ENCODE measurements around the gene TCN2.
"Not testable (repeated sequence)": the region's sequence is repeated elsewhere in the genome, so short reads cannot be mapped to it uniquely, and the experiment has no call there.

TCN2 gene

DNA sequence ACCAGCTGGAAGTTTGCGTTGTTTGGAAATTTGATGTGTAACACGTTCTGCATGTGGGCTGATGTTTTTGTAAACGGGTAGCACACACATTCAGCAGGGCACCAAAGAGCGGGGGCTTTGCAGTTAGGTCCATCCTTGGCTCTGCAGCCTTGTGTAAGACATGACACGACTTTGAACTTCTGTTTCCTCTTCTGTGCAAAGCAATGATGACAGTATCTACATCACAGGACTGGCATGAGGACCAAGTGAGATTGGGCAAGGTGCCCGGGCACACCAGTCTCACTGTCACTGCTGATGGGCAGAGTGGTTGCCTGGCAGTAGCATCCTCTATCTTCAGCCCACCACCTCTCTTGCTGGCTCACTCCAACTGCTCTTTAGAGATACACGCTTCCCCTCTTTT, 3.3 kb downstream of the TCN2 start:
- DNase-seq (ENCODE audit: low read depth in 2 of 2): no peak

DNA sequence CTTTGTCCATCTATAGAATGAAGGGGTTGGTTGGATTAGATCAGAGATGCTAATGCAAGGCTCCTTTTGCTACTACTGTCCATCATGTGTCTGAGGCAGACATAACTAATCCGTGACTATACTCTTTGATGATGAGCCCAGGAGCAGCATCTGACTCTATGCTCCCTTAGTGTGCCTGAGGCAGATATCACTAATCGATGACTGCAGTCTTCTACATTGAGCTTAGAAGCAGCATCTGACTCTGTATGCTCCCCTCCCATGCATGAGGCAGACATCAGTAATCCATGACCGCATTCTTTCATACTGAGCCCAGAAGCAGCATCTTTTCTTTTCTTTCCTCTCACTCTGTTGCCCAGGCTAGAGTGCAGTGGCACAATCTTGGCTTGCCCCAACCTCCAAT, 4.2 kb downstream of the TCN2 start:
- DNase-seq (ENCODE audit: low read depth in 2 of 2): no peak

DNA sequence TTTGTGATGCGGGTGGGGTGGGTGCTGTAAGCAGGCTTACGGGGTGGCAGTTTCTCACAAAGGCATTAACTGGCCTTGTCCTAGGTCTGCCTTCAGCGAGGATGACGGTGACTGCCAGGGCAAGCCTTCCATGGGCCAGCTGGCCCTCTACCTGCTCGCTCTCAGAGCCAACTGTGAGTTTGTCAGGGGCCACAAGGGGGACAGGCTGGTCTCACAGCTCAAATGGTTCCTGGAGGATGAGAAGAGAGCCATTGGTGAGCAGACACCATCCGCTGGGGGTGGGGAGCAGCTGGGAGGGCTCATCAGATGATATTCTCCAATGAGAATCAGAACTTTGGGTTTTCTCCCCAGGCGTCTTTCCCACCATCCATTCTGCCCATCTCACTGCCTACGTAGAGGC, 5.8 kb downstream of the TCN2 start:
- DNase-seq (ENCODE audit: low read depth in 2 of 2): no peak

DNA sequence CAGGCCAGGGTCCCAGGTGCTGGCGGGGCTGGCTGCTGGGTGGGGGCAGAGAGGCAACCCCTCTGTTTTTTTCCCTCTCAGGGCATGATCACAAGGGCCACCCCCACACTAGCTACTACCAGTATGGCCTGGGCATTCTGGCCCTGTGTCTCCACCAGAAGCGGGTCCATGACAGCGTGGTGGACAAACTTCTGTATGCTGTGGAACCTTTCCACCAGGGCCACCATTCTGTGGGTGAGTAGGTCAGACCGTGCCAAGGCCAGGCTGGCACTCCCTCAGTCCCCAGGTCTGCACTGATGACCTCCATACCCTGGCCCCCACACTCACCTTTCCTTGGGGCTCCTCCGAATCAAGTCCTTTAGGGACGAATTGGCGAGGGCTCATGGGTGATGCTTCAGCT, 7.3 kb downstream of the TCN2 start:
- no peak for DNase-seq (ENCODE audit: low read depth in 2 of 2)

DNA sequence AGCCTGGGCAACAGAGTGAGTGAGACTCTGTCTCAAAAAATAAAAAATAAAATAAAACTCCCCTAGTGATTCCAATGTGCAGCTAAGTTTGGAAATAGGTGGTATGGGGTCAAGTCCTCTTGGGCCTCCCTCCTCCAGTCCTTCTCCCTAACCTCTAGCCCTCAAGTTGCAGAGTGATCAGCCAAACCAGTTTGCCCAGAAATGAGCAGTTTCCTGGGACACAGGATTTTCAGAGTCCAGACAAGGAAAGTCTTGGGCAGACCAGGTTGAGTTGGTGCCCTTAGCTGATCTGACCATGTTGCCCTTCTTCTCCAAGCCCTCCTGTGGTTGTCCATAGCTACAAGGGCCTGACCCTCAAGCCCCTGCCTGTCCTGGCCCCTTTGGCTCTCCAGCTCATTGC, 7.9 kb downstream of the TCN2 start:
- DNase-seq (ENCODE audit: low read depth in 2 of 2): no peak

DNA sequence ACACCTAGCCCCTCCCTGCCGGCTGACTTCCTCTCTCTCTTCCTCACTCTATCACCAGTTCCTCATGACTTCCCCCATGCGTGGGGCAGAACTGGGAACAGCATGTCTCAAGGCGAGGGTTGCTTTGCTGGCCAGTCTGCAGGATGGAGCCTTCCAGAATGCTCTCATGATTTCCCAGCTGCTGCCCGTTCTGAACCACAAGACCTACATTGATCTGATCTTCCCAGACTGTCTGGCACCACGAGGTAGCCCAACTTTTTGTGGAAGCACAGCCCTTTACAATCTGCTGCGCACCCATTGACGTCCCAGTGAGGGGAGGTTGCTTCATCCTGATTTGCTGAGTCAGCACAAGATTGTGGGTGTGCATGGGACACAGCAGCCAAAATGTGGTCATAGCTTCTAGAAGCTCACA, 8.6 kb downstream of the TCN2 start:
- DNase-seq (ENCODE audit: low read depth in 2 of 2): no peak

DNA sequence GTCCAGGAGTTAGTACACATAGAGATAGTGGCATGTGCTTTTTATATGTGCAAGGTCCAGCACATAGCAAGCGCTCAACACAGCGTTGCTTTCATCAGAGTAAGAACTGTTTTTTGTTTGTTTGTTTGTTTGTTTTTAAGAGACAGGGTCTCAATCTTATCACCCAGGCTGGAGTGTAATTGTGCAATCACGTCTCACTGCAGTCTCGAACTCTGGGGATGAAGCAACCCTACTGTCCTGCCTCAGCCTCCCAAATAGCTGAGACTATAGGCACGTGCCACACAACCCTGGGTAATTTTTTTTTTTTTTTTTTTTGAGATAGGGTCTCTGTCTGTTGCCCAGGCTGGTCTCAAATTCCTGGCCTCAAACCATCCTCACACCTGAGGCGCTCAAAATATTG, 10.8 kb downstream of the TCN2 start:
- DNase-seq (ENCODE audit: low read depth in 2 of 2): no peak

DNA sequence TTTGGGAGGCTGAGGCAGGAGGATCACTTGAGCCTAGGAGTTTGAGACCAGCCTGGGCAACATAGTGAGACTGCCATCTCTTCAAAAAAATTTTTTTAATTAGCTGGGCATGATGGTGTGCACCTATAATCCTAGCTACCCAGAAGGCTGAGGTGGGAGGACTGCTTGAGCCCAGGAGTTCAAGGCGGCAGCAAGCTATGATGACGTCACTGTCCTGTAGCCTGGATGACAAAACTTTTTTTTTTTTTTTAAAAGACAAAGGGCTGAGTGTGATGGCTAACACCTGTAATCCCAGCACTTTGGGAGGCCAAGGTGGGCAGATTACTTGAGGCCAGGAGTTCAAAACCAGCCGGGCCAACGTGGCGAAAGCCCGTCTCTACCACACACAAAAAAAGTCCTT, 12.9 kb downstream of the TCN2 start:
- DNase-seq (ENCODE audit: low read depth in 2 of 2): not testable (repeated sequence)

DNA sequence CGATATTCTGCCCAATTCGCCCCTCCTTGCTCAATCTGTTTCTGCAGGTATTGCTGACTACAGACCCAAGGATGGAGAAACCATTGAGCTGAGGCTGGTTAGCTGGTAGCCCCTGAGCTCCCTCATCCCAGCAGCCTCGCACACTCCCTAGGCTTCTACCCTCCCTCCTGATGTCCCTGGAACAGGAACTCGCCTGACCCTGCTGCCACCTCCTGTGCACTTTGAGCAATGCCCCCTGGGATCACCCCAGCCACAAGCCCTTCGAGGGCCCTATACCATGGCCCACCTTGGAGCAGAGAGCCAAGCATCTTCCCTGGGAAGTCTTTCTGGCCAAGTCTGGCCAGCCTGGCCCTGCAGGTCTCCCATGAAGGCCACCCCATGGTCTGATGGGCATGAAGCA, 19.4 kb downstream of the TCN2 start:
- no peak for DNase-seq (ENCODE audit: low read depth in 2 of 2)

DNA sequence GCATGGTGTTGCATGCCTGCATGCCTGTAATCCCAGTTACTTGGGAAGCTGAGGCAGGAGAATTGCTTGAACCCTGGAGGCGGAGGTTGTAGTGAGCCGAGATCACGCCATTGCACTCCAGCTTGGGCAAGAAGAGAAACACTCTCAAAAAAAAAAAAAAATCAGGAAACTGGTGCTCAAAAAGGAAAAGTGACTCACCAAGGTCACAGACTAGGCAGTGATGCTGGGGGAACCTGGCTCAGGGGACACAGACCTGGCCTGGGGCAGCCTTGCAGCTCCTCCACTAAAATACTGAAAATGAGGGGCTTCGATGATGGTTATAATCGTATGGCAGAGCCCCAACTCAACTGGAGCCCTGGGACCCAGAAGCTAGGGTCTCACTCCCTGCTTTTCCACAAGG, 20.5 kb downstream of the TCN2 start:
- no peak for DNase-seq (ENCODE audit: low read depth in 2 of 2)

DNA sequence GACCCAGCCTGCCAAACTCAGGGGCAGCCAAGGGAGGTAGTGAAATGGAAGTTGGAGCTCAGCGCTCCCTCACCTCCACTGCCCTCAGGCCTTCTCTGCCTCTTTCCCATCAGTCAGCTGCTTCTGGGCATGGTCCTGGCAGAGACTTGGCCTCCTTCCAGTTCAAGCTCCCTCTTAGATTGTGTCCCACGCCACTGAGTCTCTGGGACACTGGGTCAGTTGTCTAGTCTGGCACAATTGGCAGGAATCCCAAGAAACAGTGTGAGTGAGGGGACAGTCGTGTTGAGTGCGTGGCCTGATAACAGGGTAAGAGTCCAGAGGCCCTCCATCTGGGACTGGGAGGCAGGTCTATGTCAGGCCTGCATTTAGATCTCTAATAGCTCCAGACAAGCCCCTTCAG, 21.5 kb downstream of the TCN2 start:
- DNase-seq (ENCODE audit: low read depth in 2 of 2): no peak

DNA sequence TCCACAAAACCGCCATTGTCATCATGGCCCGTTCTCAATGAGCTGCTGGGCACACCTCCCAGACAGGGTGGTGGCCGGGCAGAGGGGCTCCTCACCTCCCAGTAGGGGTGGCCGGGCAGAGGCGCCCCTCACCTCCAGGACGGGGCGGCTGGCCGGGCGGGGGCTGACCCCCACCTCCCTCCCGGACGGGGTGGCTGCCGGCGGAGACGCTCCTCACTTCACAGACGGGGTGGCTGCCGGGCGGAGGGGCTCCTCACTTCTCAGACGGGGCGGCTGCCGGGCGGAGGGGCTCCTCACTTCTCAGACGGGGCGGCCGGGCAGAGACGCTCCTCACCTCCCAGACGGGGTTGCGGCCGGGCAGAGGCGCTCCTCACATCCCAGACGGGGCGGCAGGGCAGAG, 24.5 kb downstream of the TCN2 start:
- not testable (repeated sequence) for DNase-seq (ENCODE audit: low read depth in 2 of 2)

DNA sequence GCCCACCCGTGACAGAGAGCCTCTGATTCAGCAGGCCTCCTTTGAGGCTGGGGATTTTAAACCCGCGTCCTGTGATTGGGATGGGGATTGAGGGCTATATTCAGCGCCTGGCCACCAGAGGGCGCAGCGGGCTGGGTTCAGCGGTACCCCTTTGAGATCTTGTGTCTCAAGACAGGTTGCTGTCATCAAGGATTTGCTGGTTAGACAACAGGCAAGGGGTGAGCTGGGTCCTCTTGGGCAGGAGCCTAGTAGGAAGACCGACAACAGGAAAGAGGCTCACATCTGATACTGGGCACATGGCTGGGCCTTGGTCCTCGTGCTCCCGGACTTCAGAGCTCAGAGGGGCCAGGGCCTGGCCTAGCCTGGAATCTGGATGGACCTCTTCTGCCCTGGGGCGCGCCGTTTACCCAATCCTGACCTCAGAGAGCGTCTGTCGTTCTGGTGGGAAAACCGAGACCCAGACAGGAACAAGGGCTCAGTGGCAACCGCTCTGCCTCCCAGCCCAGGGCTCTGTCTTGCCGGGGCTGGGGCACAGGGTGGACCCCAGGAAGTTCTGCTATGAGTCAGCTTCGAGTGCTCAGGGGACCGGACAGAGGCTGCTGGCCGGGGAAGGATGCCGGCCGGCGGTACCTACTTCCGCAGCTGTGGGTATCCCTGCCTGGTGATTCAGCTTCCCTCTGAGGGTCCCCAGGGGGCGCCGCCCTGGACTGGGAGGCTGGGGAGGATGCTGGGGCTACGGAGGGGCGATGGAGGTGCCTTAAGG, 27.7 kb downstream of the TCN2 start:
- DNase-seq (ENCODE audit: low read depth in 2 of 2): peak; percentile 82 to 86

DNA sequence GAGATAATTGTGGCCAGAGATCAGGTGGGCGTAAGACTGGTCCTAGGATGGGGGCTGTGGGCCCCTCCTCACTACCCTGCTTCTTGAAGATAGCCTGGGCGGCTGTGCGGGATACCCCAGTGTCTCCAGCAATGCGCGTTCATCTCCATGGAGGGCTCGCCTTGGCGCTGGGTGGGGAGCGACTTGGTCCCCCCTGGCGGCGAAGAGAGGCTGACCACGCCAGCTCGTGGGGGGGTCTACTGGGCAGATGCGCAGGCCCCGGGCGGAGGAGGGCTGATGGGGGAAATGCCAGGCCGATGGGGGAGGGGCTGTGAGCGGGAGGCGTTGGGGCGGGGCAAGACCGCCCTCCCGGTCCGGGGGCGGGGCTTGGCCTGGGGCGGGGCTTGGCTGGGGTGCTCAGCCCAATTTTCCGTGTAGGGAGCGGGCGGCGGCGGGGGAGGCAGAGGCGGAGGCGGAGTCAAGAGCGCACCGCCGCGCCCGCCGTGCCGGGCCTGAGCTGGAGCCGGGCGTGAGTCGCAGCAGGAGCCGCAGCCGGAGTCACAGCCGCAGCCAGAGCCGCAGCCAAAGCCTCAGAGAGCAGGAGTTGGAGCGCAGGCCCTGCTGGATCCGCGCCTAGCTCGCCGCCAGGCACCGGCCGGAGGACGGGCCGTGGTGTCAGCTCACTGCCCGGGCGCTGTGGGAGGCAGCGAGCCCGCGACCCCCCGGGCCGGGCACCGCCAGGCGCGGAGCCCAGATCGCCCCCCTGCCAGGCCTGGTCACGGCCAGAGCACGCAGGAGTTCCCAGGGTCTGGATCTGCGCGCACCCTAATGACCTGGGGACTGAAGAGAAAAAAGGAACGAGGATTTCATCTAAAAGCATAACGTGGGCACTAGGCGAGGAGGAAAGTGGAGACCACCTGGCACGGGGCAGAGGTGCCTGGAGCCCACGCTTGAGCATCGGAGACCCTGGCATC, 28.6 kb downstream of the TCN2 start, which contains the start of gene SLC35E4:
SLC35E4 (plus strand) TSS at position 509 of the 953 bp plus-strand sequence. CDS start 670 bp downstream, outside the sequence.
- peak; percentile 90 to 94 for DNase-seq (ENCODE audit: low read depth in 2 of 2)

DNA sequence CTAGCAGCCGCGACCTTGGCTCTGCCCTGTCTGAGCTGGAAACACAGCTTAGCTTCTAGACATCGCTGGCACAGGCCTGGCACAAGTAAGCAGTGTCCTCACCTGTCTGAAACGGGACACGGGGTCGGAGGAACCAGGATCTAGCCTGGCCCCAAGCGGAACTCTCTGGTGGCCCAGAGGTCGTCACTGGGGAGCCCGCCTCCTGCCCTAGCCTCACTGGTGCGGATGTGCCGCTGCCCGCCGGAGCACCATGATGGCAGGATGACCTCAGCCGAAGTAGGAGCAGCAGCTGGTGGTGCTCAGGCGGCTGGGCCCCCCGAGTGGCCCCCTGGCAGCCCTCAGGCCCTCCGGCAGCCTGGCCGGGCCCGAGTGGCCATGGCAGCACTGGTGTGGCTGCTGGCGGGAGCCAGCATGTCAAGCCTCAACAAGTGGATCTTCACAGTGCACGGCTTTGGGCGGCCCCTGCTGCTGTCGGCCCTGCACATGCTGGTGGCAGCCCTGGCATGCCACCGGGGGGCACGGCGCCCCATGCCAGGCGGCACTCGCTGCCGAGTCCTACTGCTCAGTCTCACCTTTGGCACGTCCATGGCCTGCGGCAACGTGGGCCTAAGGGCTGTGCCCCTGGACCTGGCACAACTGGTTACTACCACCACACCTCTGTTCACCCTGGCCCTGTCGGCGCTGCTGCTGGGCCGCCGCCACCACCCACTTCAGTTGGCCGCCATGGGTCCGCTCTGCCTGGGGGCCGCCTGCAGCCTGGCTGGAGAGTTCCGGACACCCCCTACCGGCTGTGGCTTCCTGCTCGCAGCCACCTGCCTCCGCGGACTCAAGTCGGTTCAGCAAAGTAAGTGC, 29.5 kb downstream of the TCN2 start:
- DNase-seq (ENCODE audit: low read depth in 2 of 2): no peak

DNA sequence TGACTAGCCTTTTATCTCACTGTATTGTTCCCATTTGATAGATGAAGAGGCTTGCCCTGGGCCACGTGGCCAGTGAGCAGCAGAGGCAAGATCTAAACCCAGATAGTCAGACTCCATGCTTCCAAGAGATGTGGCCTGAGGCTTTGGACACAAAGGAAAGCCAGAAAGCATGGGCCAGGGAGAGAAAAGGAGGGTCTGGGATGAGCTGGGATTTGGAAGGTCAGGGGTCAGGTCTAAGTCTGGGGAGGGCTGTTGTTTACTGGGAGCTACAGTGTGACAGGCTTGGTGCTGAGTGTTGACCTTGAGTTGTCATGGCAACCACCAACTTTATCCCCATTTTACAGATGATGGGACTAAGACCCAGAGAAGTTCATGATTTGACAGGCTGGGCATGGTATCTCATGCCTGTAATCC, 30.7 kb downstream of the TCN2 start:
- DNase-seq (ENCODE audit: low read depth in 2 of 2): no peak

DNA sequence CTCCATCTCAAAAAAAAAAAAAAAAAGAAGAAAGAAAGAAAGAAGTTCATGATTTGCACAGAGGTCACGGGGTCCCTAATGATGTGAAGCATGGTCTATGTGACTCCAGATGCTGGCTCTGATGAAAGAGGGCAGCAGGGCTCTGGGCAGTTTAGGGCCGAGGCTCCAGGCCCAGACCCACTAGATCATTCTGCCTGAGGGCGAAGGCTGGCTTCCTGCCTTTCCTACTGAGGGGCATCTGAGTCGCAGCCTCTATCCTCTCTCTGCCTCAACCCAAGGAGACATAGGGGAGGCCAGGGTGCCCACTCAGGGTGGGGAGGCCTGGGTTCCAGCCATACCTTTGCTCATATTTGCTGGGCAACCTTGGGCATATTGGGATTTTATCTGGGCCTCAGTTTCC, 33.4 kb downstream of the TCN2 start:
- DNase-seq (ENCODE audit: low read depth in 2 of 2): no peak

DNA sequence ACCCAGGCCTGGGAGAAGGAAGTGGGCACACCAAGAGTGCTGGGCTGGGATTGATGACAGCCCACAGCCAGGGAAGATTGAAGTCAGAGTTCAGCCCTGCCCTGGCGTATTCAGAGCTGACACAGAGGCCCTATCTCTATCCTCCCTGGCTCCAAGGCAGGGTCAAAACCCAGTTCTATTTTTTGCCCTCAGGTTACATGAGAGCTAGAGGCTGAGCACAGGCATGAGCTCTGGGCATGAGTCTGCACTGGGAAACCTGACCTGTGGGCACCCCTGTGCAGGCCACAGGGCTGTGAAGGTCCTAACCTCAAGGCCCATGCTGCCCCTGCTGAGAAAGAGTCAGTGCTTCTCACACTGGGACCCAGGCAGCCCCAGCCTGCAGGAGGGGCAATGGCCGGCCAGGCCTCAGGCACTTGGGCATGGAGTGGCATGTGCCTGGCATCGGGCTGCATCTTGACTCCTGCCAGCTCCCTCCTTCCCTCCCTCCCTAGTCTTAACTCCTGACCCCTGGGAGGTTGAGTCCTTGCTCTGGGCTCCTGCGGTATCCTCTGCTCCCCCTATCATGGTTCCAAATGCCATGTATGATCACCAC, 34.0 kb downstream of the TCN2 start:
- no peak for DNase-seq (ENCODE audit: low read depth in 2 of 2)

DNA sequence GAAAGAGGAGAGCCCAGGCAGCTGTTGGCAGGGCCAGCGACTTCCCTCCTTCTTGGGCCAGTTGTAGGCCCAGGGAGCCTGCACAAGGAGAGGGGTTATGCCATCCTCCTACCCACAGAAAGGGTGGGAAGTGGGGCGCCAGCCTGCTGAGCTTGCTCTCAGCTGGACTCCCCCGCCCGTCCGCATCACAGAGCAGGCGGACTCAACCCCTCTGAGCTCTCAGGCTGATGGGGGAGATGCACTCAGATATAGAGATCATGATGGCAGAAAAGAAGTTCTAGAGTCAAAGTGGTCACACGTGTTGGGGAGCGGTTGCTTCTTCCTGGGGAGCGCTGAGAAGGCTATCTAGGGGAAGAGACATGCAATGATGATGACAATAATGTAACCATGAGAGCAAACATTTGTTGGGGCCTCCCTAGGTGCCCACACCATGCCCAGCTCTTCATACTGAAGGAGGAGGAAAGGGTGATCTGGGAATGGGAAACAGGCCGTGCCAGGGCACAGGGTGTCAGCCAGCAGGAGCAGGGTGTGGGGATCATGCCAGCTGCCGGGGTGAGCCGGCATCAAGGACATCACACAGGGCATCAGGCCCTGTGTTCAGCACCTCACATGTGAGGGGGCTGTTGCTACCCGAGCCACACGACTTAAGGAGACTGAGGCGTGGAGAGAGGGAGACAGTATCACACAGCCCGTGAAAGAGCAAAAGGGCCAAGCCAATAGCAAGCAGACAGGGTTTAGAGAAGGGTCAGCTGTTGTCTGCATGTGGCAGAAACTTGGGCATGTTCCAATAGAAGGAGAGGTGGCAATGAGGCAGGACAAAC, 36.3 kb downstream of the TCN2 start:
- DNase-seq (ENCODE audit: low read depth in 2 of 2): no peak

DNA sequence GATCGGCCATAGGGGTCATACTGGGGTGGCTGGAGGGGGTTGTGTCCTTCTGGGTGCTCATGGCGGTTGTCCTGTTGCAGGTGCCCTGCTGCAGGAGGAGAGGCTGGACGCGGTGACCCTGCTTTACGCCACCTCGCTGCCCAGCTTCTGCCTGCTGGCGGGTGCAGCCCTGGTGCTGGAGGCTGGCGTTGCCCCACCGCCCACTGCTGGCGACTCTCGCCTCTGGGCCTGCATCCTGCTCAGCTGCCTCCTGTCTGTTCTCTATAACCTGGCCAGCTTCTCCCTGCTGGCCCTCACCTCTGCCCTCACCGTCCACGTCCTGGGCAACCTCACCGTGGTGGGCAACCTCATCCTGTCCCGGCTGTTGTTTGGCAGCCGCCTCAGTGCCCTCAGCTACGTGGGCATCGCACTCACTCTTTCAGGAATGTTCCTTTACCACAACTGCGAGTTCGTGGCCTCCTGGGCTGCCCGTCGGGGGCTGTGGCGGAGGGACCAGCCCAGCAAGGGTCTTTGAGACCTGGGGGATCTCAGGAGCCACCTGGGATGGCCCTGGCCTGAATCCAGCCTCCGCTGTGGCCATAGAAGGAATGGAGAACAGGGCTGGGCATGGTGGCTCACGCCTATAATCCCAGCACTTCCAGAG, 39.7 kb downstream of the TCN2 start:
- DNase-seq (ENCODE audit: low read depth in 2 of 2): no peak
